GM12878 (cell line): Measurements from ENCODE around the gene SGTA. TPM values are rescaled to one million over a fixed set of nuclear protein-coding genes. Genes with fewer than 3 reads are reported as not detected.

Experiments used
- ATAC-seq: fragments of 200-7000 bp; cut with Tn5 transposase; 3 replicates; pipeline ENCODE4 v1.9.1; 2020; ENCODE audit warnings: mild to moderate bottlenecking, moderate library complexity
- BruUV-seq: library from RNA; stranded (reverse); fragments of 400-500 nt; replicated peaks from 2 replicates; lab custom pipeline; 2021; lab: Mats Ljungman, UMichigan
- CTCF ChIA-PET: fragments of 300-600 bp; sonication (Branson Sonifier 250); formaldehyde crosslinking; extraction: SDS; loops from one replicate; lab custom pipeline; 2021; ENCODE audit warnings: inconsistent platforms; lab: Yijun Ruan, JAX
- POLR2A ChIA-PET: fragments of 350-600 bp; formaldehyde crosslinking; extraction: SDS; loops from one replicate; lab custom pipeline; 2021; ENCODE audit warnings: inconsistent platforms; lab: Charles Lee
- RAD21 ChIA-PET: fragments of 300-600 bp; sonication (Branson Sonifier 250); formaldehyde crosslinking; loops from one replicate; lab custom pipeline; 2023; ENCODE audit warnings: antibody characterized with exemption; ENCODE audit not compliant: unreplicated experiment; lab: Charles Lee
- SMC1A ChIA-PET: fragments of 300-600 bp; sonication (Branson Sonifier 250); formaldehyde crosslinking; loops from one replicate; lab custom pipeline; 2023; ENCODE audit not compliant: unreplicated experiment, uncharacterized antibody; lab: Charles Lee
- DNase-seq: peaks from one replicate; pipeline ENCODE4 v3.0.0-alpha.2; 2011; ENCODE audit warnings: low read depth, low spot score
- FAIRE-seq: peaks from 3 replicates; lab custom pipeline; 2011; peaks lifted over from hg19 to GRCh38; lab: Jason Lieb, UNC
- H2AFZ ChIP-seq: 2 replicates; pipeline ENCODE4 v1.6.0; 2011; ENCODE audit warnings: low read depth, low read length, control low read depth; ENCODE audit not compliant: control insufficient read depth
- H3K27ac ChIP-seq: 2 replicates; pipeline ENCODE4 v1.5.1; 2011; ENCODE audit warnings: control low read depth; ENCODE audit not compliant: control insufficient read depth, insufficient read depth
- H3K27me3 ChIP-seq, 2 experiments: replicated peaks in 1 of 2; 2 replicates each; pipeline versions ENCODE4 v1.6.0 to v1.6.1; 2011; ENCODE audit warnings: low read length in 1 of 2; ENCODE audit not compliant: control insufficient read depth in 2 of 2, insufficient read depth in 2 of 2
- H3K36me3 ChIP-seq, 2 experiments: 2 replicates each; pipeline ENCODE4 v1.5.1; 2011; ENCODE audit warnings: low read length in 1 of 2; ENCODE audit not compliant: control insufficient read depth in 2 of 2, insufficient read depth in 2 of 2
- H3K4me1 ChIP-seq: 2 replicates; pipeline ENCODE4 v1.6.1; 2011; ENCODE audit warnings: mild to moderate bottlenecking, low read length, moderate library complexity, mixed read lengths; ENCODE audit not compliant: control insufficient read depth, insufficient read depth
- H3K4me2 ChIP-seq: 2 replicates; pipeline ENCODE4 v1.6.0; 2011; ENCODE audit warnings: control low read depth; ENCODE audit not compliant: control insufficient read depth, insufficient read depth
- H3K4me3 ChIP-seq: fragments of 200-600 bp; sonication (generic); 2 replicates; pipeline ENCODE4 v1.5.1; 2016
- H3K79me2 ChIP-seq: 2 replicates; pipeline ENCODE4 v1.6.0; 2011; ENCODE audit warnings: low read length; ENCODE audit not compliant: control insufficient read depth, insufficient read depth
- H3K9ac ChIP-seq: 2 replicates; pipeline ENCODE4 v1.8.0; 2011; ENCODE audit warnings: low read length, control low read depth, mixed read lengths; ENCODE audit not compliant: control insufficient read depth, insufficient read depth
- H3K9me3 ChIP-seq: replicated peaks from 3 replicates; pipeline ENCODE4 v1.5.1; 2011; ENCODE audit warnings: mild to moderate bottlenecking, low read length; ENCODE audit not compliant: control insufficient read depth, insufficient read depth
- H4K20me1 ChIP-seq: 2 replicates; pipeline ENCODE4 v1.6.0; 2011; ENCODE audit not compliant: control insufficient read depth, insufficient read depth
- ASH2L ChIP-seq: fragments of 300-600, 200-600 bp; sonication (generic); IDR thresholded peaks from 2 replicates; pipeline ENCODE4 v1.6.1; 2017; ENCODE audit warnings: low read depth, mild to moderate bottlenecking, borderline replicate concordance
- ESRRA ChIP-seq: IDR thresholded peaks from 2 replicates; pipeline ENCODE4 v1.6.1; 2012; ENCODE audit warnings: mild to moderate bottlenecking, low read length, improper control_type of control experiment
- POLR2A ChIP-seq: IDR thresholded peaks from 2 replicates; pipeline ENCODE4 v1.6.1; 2011; ENCODE audit warnings: low read depth, mild to moderate bottlenecking, low read length
- SMC3 ChIP-seq: IDR thresholded peaks from 2 replicates; pipeline ENCODE4 v1.6.1; 2011; ENCODE audit warnings: low read length, improper control_type of control experiment, borderline replicate concordance
- SP1 ChIP-seq: IDR thresholded peaks from one replicate; pipeline ENCODE4 v1.6.1; 2011; ENCODE audit warnings: low read depth, low read length
- WGBS: methylation state at CpG from one replicate; pipeline ENCODE4 v1.1.6; 2016; ENCODE audit warnings: low lambda C conversion rate; ENCODE audit not compliant: insufficient replicate concordance, insufficient coverage; ENCODE audit errors: missing lambda C conversion rate; 5-methylcytosine and 5-hydroxymethylcytosine counted together
- in situ Hi-C: fragments of 300-500 bp; cut with MboI; formaldehyde crosslinking; loops from 9 replicates; pipeline ENCODE4 v1.14.3; 2018; ENCODE audit warnings: mixed read lengths
- intact Hi-C: fragments of 100-400 bp; cut with micrococcal nuclease; formaldehyde crosslinking; loops from one replicate; pipeline ENCODE4 v1.14.2; 2022; ENCODE audit not compliant: unreplicated experiment
- polyA plus RNA-seq, 11 experiments: library from polyadenylated mRNA; depleted of rRNA in 4 of 11; unstranded in 6 of 11; stranded (reverse) in 5 of 11; fragments of >200 nt; fragmentation: Nextera tagmentation in 4 of 11; fragmentation: Illumina TruSeq in 1 of 11; extraction: Ambion mirVana in 4 of 11; extraction: Trizol in 1 of 11; gene quantifications; 1 replicate in 1 of 11; 2 replicates in 10 of 11; pipeline versions ENCODE4 v1.2.1 to v1.2.3, GENCODE V29; 2011 to 2016; ENCODE audit warnings: inconsistent platforms in 2 of 11, missing spikeins in 2 of 11, low read depth in 1 of 11
- total RNA-seq, 4 experiments: library from RNA; depleted of rRNA in 3 of 4; stranded (reverse); fragments of >200 nt in 3 of 4; fragmentation: Illumina TruSeq in 1 of 4; extraction: Trizol in 1 of 4; gene quantifications; 2 replicates each; pipeline versions ENCODE4 v1.2.1 to v1.2.3, GENCODE V29; 2013 to 2021
- TF ChIP-seq, protein P1 (sequence below): fragments of 450-650 bp; IDR thresholded peaks from 2 replicates; pipeline ENCODE4 v1.6.1; 2016; ENCODE audit warnings: mild to moderate bottlenecking

SGTA gene
- total and polyA plus RNA-seq, 10 of the 15 experiments (the other 5 are each of a cell fraction or from before 2014, with no cell fraction given) = 2.0 to 102 (median 48.2) TPM

- Histone ChIP-seq H3K36me3 (peaks cover 26 to 53% of the 10 kb centered on the region in 2 experiments), H4K20me1 (no peaks in the 10 kb centered on the region), H3K4me2 (no peak overlapping the region), H3K79me2 (no peaks in the 10 kb centered on the region), H2AFZ (no peak overlapping the region), H3K9me3 (no peaks in the 10 kb centered on the region), H3K27ac (no peak overlapping the region), H3K27me3 (no peaks in the 10 kb centered on the region), H3K9ac (no peak overlapping the region), H3K4me1 (no peaks in the 10 kb centered on the region), H3K4me3 (no peak overlapping the region)
- DNase-seq = no peak
- ChIA-PET RAD21 (no interaction called here), CTCF (no interaction called here), POLR2A (no interaction called here), SMC1A (no interaction called here)
- TF ChIP-seq, protein P1, sequence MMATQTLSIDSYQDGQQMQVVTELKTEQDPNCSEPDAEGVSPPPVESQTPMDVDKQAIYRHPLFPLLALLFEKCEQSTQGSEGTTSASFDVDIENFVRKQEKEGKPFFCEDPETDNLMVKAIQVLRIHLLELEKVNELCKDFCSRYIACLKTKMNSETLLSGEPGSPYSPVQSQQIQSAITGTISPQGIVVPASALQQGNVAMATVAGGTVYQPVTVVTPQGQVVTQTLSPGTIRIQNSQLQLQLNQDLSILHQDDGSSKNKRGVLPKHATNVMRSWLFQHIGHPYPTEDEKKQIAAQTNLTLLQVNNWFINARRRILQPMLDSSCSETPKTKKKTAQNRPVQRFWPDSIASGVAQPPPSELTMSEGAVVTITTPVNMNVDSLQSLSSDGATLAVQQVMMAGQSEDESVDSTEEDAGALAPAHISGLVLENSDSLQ = no peak
- 0 out of 2 replicates have a peak, but pooled peaks have one; percentile 29 for TF ChIP-seq POLR2A
- no peak for TF ChIP-seq ESRRA
- no peak for TF ChIP-seq SMC3
- no peak for TF ChIP-seq ASH2L
- TF ChIP-seq SP1 = no peak
- BruUV-seq = no TSS peak
- ATAC-seq = no peak
- in situ Hi-C loops = no loop called here
- 98% methylated on average over 41 of the region's 41 CpGs for WGBS
- intact Hi-C loops = no loop called here
- FAIRE-seq = no peak
These were observed 25.3 kb upstream of the SGTA start for GRCh38 chr19:2808129-2808941.
